CD14-positive monocyte (primary cell): ENCODE data around the gene UEVLD. TPM values are rescaled to one million over a fixed set of nuclear protein-coding genes. Genes with fewer than 3 reads are reported as not detected.

ENCODE experiments used
- DNase-seq, 3 donors: peaks; one replicate each; pipeline ENCODE4 v3.0.0-alpha.2; 2011 to 2022
- H2AFZ ChIP-seq: 2 replicates; pipeline ENCODE4 v1.6.0; 2012; ENCODE audit warnings: mild to moderate bottlenecking, low read depth, low read length, inconsistent platforms; ENCODE audit not compliant: insufficient read depth, poor library complexity, severe bottlenecking
- H3K27ac ChIP-seq, 2 donors: 1 replicate in 1 of 2; 2 replicates in 1 of 2; pipeline ENCODE4 v1.5.1; 2012 to 2013; ENCODE audit warnings: low read length in 2 of 2, control low read depth in 1 of 2, inconsistent platforms in 1 of 2, low read depth in 1 of 2, mild to moderate bottlenecking in 1 of 2
- H3K27me3 ChIP-seq, 2 donors: one replicate each; pipeline versions ENCODE4 v1.6.0 to v1.6.1; 2011 to 2013; ENCODE audit warnings: low read length in 2 of 2; ENCODE audit not compliant: control insufficient read depth in 2 of 2, insufficient read depth in 2 of 2
- H3K36me3 ChIP-seq, 2 donors: replicated peaks in 1 of 2; 1 replicate in 1 of 2; 2 replicates in 1 of 2; pipeline versions ENCODE4 v1.5.1 to v1.6.1; 2012 to 2013; ENCODE audit warnings: low read length in 2 of 2, control low read depth in 1 of 2, inconsistent platforms in 1 of 2, mild to moderate bottlenecking in 1 of 2; ENCODE audit not compliant: insufficient read depth in 2 of 2, control insufficient read depth in 1 of 2
- H3K4me1 ChIP-seq, 2 donors: 1 replicate in 1 of 2; 2 replicates in 1 of 2; pipeline versions ENCODE4 v1.5.1 to v1.6.1; 2012 to 2013; ENCODE audit warnings: low read length in 2 of 2, control low read depth in 1 of 2, inconsistent platforms in 1 of 2, mild to moderate bottlenecking in 1 of 2, moderate library complexity in 1 of 2; ENCODE audit not compliant: insufficient read depth in 2 of 2, control insufficient read depth in 1 of 2
- H3K4me2 ChIP-seq: replicated peaks from 2 replicates; pipeline ENCODE3; 2012; ENCODE audit warnings: low read length, moderate library complexity, mild to moderate bottlenecking; ENCODE audit not compliant: poor library complexity, severe bottlenecking; ENCODE audit errors: extremely low read depth
- H3K4me3 ChIP-seq, 3 experiments: fragments of 200-600 bp in 1 of 3; sonication (generic) in 1 of 3; replicated peaks in 1 of 3; 1 replicate in 2 of 3; 2 replicates in 1 of 3; pipeline ENCODE4 v1.5.1; 2011 to 2013; ENCODE audit warnings: low read length in 3 of 3, mild to moderate bottlenecking in 3 of 3, control low read depth in 2 of 3, low read depth in 2 of 3, inconsistent platforms in 1 of 3, moderate library complexity in 1 of 3
- H3K79me2 ChIP-seq: 2 replicates; pipeline ENCODE4 v1.6.0; 2012; ENCODE audit warnings: mild to moderate bottlenecking, control low read depth, inconsistent platforms, low read length, moderate library complexity; ENCODE audit not compliant: insufficient read depth
- H3K9ac ChIP-seq: 2 replicates; pipeline ENCODE4 v1.6.0; 2017; ENCODE audit warnings: low read length, mild to moderate bottlenecking; ENCODE audit not compliant: insufficient read depth, poor library complexity, severe bottlenecking
- H3K9me3 ChIP-seq, 2 donors: replicated peaks in 1 of 2; 1 replicate in 1 of 2; 2 replicates in 1 of 2; pipeline versions ENCODE4 v1.5.1 to v1.6.1; 2012 to 2013; ENCODE audit warnings: low read length in 2 of 2, control low read depth in 1 of 2; ENCODE audit not compliant: control insufficient read depth in 1 of 2, insufficient read depth in 1 of 2
- H4K20me1 ChIP-seq: 2 replicates; pipeline ENCODE4 v1.6.0; 2012; ENCODE audit warnings: mild to moderate bottlenecking, low read length, control low read depth, moderate library complexity; ENCODE audit not compliant: insufficient read depth
- H3K27ac Mint-ChIP-seq, 7 donors: one replicate each; pipeline ENCODE4 v1.8.0; 2020; ENCODE audit warnings: mild to moderate bottlenecking in 7 of 7, mixed read lengths in 7 of 7, moderate library complexity in 6 of 7, inconsistent platforms in 2 of 7
- H3K27me3 Mint-ChIP-seq, 3 donors: one replicate each; pipeline ENCODE4 v1.8.0; 2021 to 2022; ENCODE audit warnings: low read depth in 3 of 3, mild to moderate bottlenecking in 3 of 3, mixed read lengths in 3 of 3, moderate library complexity in 3 of 3, inconsistent platforms in 1 of 3
- H3K36me3 Mint-ChIP-seq, 2 donors: one replicate each; pipeline ENCODE4 v1.8.0; 2020; ENCODE audit warnings: mixed read lengths in 2 of 2, inconsistent platforms in 1 of 2, mild to moderate bottlenecking in 1 of 2
- H3K4me1 Mint-ChIP-seq: one replicate; pipeline ENCODE4 v1.8.0; 2020; ENCODE audit warnings: mild to moderate bottlenecking, mixed read lengths
- H3K4me3 Mint-ChIP-seq, 2 donors: one replicate each; pipeline ENCODE4 v1.8.0; 2020; ENCODE audit warnings: mild to moderate bottlenecking in 2 of 2, mixed read lengths in 2 of 2, moderate library complexity in 1 of 2
- H3K9me3 Mint-ChIP-seq, 7 donors: one replicate each; pipeline ENCODE4 v1.8.0; 2020 to 2022; ENCODE audit warnings: mixed read lengths in 7 of 7, mild to moderate bottlenecking in 6 of 7, moderate library complexity in 6 of 7, inconsistent platforms in 2 of 7
- CTCF ChIP-seq: fragments of 200-600 bp; IDR thresholded peaks from one replicate; pipeline ENCODE4 v1.8.0; 2022; ENCODE audit warnings: antibody characterized with exemption, mild to moderate bottlenecking
- WGBS: methylation state at CpG from one replicate; pipeline ENCODE4 v1.1.5; 2013; ENCODE audit warnings: missing lambda C conversion rate; ENCODE audit not compliant: insufficient coverage; 5-methylcytosine and 5-hydroxymethylcytosine counted together
- intact Hi-C, 2 donors: fragments of 100-400 bp; cut with micrococcal nuclease; formaldehyde crosslinking; loops; one replicate each; pipeline versions ENCODE4 v1.15.0 to v1.15.1; 2023
- polyA plus RNA-seq, 3 donors: library from polyadenylated mRNA; depleted of rRNA in 1 of 3; unstranded in 2 of 3; stranded (reverse) in 1 of 3; fragments of 300-500 nt in 2 of 3; fragments of >200 nt in 1 of 3; fragmentation: Illumina TruSeq in 2 of 3; gene quantifications; 1 replicate in 2 of 3; 2 replicates in 1 of 3; pipeline ENCODE4 v1.2.3, GENCODE V29; 2012 to 2021

Gene UEVLD
- polyA plus RNA-seq, 3 donors: 8.0 to 15.5 (median 11.7) TPM

GRCh38 chr11:18612394-18612793 is 23.9 kb upstream of the UEVLD start:
- no peaks in the 10 kb centered on the region for H3K27me3 Mint-ChIP-seq
- H3K4me1 Mint-ChIP-seq: peaks cover 14% of the 10 kb centered on the region
- Histone ChIP-seq H3K79me2 (peaks cover 9% of the 10 kb centered on the region), H3K27ac (no peak overlapping the region), H3K36me3 (peaks cover 64 to 80% of the 10 kb centered on the region in 2 donors), H3K4me1 (peaks cover 6 to 16% of the 10 kb centered on the region in 2 donors), H4K20me1 (peaks cover 24% of the 10 kb centered on the region), H3K27me3 (no peaks in the 10 kb centered on the region), H3K9me3 (no peaks in the 10 kb centered on the region), H3K9ac (no peak overlapping the region), H3K4me3 (no peak overlapping the region), H2AFZ (no peak overlapping the region), H3K4me2 (no peak overlapping the region)
- no peak for DNase-seq
- peaks cover 60 to 77% of the 10 kb centered on the region in 2 donors for H3K36me3 Mint-ChIP-seq
- intact Hi-C loops: no loop called here
- no peak overlapping the region for H3K4me3 Mint-ChIP-seq
- WGBS: no CpG with 5 or more reads among the region's 4 CpGs
- H3K9me3 Mint-ChIP-seq: peaks cover 0 to 2% (median 0%) of the 10 kb centered on the region in 7 donors
- no peak overlapping the region for H3K27ac Mint-ChIP-seq
- TF ChIP-seq CTCF: no peak

GRCh38 chr11:18611196-18611595 is 22.7 kb upstream of the UEVLD start:
- intact Hi-C loops: no loop called here
- Mint-ChIP-seq H3K9me3 (peaks cover 0 to 2% (median 0%) of the 10 kb centered on the region in 7 donors), H3K27ac (peak overlapping the region in 1 of 7 donors; percentile 50), H3K4me1 (peaks cover 7% of the 10 kb centered on the region), H3K36me3 (peaks cover 68 to 83% of the 10 kb centered on the region in 2 donors), H3K4me3 (no peak overlapping the region), H3K27me3 (no peaks in the 10 kb centered on the region)
- Histone ChIP-seq H3K27ac (no peak overlapping the region), H3K4me1 (peaks cover 6 to 9% of the 10 kb centered on the region in 2 donors), H3K9me3 (no peaks in the 10 kb centered on the region), H3K27me3 (no peaks in the 10 kb centered on the region), H2AFZ (no peak overlapping the region), H3K36me3 (peaks cover 67 to 87% of the 10 kb centered on the region in 2 donors), H3K79me2 (no peaks in the 10 kb centered on the region), H3K4me2 (no peak overlapping the region), H3K4me3 (no peak overlapping the region), H3K9ac (no peak overlapping the region), H4K20me1 (peaks cover 17% of the 10 kb centered on the region)
- no peak for DNase-seq
- no CpG with 5 or more reads among the region's 2 CpGs for WGBS
- TF ChIP-seq CTCF: no peak
